GM18868 (cell line): Measurements from ENCODE around the gene PARM1.

Source experiments
- ATAC-seq: cut with Tn5 transposase; IDR thresholded peaks from one replicate; pipeline ENCODE4 v1.9.1; 2021; ENCODE audit warnings: mild to moderate bottlenecking, moderate library complexity; ENCODE audit not compliant: unreplicated experiment

The PARM1 gene

DNA sequence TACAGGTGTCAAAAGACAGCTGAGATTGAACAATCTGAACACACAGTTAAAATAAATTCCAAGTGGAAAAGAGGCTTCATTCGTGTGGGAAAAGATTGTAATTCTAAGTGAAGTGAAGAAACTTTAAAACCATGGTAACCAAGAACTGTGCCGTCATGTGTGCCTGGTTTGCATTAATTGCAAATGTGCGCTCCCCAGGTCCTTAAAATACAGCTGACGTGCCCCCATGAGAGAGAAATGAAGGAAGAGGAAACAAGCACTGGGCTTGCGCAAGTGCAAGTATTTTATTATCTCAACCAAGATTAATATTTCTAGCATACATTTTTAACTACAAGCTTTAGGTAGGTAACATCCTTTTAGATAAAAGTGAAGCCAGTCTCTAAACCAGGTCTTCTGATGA lies 92.5 kb downstream of the PARM1 start:
- ATAC-seq, result no peak

DNA sequence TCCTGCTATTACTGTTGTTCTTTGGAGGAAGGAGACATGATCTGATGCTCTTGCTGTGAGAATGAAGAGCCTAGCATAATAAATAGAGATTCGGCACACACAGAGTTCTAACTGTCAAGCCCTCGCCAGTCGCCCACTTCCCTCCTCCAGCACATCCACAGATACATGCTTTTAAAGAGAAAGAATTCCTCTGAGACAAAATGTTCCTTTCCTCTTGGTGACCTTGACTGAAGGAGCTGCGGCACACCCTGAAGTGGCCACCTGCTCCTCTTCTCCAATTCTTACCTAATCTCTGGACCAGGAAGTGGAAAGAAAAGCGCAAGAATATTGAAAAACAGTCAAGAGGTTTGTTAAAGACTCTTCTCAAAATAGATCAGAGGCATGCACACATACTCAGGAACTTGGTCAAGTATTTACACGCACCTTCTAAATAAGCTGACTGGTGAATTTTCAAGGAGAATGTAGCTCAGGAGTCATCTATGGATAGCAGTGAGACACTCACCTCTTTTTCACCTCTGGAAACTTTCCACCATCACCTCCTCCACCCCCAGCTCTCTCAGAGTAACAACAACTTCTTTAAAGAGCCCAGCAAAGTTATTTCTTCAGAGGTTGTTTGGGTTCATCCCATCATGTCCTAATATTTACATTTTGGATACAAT lies 95.4 kb downstream of the PARM1 start:
- ATAC-seq, result no peak

DNA sequence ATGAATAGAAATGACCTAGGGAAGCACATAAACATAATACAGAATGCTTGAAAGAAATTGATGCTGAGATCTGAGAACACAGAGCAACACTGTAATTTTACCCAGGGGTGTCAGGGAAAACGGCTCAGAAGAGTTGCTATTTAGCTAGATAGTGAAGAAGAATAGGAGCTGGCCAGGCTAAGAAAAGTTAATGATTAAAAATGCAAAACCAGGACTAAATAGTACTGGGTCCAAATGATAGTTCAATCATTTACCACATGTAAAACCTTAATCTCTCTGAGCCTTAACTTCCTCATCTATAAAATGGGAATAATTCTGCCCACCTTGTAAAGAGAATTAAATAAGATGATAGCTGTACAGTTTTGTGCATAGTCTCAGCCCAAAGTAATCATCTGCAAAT lies 97.1 kb downstream of the PARM1 start:
- no peak for ATAC-seq

DNA sequence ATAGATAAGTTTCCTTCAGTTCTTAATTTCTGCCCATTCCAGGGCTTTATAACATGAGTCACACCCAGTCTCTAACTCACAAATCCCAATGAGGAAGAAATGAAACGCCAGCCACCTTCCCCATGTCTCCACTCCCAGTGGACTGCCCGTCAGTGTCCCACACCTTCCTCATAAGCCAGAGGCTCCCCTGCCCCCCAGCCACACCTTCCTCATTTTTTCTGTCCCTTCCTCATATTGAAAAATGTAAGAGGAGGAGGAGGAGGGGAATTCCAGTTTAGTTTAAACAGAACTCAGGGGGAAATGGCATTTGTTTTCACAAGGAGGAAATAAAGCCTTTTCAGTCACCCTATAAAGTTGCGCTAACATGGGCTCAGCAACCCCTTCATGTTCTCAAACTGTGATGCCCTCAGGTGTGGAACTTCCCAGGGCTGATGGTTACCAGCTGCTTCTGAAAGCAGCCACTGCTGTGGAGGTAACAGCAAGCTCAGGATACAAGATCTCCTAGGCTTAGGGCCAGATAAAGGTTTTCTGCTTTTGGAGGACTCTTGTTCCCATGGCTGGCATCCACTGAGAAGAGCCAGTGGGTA lies 97.8 kb downstream of the PARM1 start:
- ATAC-seq, result peak; percentile 64

DNA sequence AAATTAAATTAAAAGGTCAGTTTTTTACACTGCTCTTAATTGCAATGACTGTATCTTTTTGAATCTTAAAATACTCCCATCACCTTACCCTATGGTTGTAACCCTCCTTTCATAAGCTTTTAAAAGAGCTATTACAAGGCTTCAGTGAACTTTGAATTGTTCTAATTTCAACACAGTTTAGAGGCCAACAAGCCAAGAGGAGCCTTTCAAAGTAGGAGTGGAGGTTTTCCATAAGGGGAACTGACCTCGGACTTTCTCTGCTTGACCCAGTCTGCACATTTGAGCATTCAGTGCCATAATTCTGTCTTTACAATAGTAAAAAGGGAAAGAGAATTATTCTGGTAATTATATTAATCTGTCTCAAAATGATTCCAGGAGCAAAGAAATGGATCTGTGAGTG lies 98.9 kb downstream of the PARM1 start:
- no peak for ATAC-seq

DNA sequence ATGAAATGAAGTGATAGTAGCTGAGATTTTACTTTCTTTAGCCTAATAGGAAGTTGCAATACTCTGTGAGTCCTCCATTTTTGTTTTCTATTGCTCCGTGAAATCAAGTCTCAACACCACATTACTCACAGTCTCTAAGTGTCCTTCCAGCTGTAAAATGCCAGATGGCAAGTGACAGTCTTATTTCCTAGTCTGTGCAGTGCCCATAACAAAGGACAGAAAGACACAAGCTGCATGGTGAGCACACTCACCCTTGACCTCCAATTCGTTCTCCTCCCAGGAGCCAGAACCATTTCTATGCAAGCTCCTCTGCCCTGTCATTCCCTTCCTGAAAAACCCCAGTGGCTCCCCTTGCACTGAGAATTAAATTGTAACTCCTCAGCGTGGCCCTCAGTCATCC lies 101.6 kb downstream of the PARM1 start:
- ATAC-seq, result no peak

DNA sequence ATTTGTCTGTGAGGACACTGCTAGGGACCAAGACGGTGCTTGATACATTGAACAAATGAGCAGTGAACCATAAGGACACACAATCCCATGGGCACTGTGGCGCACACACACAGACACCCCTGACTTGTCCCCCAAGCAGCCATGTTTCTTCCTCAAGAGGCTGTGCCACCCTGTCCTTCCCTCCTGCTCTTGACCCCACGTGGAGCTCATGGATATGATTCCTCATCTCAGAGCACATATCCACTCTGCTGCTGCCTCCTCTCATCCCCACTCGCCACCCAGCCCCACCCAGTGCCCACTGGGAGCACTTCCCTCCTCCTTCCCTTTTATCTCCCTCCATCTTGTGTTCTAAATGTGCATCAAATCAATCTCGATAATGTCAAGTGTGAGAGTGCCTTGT lies 102.4 kb downstream of the PARM1 start:
- no peak for ATAC-seq

DNA sequence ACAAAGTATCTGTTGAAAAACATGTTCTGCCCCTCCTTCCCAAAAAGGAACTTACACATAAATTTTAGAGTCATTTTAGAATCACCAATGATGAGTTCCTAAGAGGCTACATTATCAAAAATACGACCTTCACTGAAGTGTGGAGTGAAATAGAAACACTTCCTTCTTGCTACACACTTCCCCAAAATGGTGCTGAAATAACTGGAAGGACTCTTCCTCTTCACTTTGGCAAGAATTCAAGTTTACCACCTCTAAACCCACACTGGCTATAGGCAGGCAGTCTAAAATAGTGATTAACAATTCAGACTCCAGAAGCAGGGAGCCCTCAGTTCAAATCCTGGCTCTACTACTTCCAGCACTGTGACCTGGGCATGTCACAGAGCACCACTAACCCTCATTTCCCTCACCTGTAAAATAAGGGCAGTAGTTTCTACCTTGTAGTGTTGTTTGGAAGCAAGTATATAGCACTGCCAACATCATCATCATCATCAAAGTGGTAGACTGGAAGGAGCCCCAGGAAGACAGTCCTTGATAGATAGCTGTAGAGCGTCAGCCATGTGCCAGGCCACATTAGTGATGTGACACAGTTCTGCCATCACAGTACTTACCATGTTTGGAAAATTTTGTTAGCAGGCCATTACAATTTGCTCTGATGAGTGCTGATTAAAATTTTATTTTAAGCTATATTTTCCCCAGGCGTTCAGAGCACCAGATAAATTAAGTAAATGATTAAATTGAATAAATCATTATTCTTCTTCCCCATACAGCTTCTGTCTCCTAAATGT lies 103.3 kb downstream of the PARM1 start:
- ATAC-seq, result no peak

DNA sequence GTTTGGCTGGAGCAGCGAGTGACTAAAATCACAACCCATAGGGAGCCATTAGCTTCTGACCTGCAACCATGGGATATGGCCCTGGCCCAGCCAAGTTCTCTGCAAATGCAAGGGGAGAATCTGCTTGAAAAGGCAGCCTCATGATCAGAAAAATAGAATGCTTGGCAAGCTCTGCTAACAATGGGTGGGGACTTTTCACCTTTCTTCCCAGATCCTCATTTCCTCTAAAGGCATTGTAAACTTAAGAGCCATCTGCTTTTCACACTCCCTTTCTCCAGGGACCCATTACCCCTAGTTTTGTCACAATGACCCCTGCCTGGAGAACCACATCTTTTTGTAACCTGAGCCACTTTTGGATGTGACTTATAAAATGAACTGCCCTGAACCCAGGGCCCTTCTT lies 104.3 kb downstream of the PARM1 start:
- peak; percentile 45 for ATAC-seq

DNA sequence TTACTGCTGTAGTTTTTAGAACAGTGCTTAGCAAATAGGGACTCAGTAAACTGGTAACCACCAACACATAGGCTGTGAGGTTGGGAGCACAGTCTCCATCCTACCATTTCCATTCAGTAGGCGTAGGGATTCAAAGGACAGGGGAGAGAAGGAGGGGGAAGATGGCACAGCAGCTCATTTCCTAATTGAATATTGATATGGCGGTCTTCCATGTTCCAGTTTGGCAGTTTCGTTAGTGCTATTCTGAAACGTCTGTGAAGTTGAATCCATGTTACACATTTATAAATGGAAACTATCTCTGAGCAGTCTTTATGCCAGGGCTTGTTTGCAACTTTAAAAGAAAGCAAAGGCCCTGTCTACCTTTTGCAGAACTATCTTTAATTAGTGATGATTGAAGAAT lies 105.5 kb downstream of the PARM1 start:
- no peak for ATAC-seq

DNA sequence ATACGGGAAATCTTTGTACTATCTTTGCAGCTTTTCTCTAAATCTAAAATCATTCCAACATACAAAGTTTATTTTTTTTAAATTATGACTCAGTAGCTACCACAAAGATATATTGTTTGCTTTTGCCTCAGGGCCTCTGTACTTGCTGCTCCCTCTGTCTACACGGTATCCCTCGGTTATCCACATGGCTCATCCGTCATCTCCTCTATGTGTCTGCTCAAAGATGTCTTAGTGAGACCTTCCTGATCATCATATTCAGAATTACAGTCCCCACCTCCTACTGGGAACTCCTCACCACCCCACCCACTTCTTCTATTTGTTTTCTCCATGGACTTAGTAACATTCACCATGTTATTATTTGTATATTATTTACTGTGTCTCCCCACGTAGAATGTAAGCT lies 107.8 kb downstream of the PARM1 start:
- no peak for ATAC-seq

DNA sequence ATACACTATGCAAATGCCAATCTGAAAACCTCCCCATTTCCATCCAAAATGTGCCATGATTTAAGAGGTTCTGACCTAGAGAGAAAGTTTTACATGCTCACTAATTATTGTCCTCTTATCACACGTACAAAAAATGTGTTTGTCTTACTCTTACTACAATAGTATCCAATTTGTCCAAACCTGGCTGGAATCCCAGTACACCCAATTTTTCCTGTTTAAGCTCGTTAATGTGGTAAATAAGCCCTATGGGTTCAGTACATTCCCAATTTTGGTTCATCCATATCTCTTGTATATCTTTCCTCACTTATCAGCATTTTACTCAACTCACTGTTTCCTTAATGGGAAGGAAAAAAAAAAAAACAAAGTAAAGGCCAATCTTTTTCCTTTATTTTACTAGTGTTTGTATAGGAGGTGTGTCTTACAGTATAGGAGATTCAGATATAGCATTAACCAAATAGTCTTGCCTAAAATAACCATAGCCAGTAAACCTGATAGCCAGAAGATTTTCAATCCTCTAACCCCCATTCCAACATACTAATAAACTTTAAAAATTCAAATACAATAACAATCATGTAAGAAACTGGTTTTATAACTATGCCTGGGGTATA lies 109.8 kb downstream of the PARM1 start:
- ATAC-seq, result no peak

DNA sequence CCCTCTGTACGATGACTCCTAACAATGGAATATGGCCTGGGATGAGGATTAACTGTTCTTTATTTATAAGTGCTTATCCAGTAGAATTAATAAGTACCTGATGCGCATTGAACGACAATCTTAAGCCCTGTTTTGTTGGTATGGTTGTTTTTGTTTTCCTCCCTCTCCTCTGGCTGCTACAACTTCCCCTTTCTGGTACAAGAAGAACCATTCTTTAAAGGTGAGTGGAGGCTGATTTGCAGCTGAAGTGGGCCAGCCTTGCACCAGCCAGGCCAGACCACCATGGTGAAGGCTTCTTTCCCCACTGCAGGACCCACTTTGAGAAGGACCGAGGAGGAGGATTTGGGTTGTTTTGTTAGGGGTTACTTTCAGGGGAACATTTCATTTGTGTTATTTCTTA lies 113.3 kb downstream of the PARM1 start:
- no peak for ATAC-seq

DNA sequence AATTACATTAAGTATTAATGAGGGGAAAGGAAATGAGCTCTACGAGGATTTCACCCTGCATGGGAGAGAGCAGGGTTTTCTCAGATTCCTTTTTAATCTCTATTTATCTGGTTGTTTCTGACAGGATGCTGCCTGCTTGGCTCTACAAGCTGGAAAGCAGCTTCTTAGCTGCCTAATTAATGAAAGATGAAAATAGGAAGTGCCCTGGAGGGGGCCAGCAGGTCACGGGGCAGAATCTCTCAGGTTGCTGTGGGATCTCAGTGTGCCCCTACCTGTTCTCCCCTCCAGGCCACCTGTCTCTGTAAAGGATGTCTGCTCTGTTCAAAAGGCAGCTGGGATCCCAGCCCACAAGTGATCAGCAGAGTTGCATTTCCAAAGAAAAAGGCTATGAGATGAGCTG lies 113.7 kb downstream of the PARM1 start:
- no peak for ATAC-seq

DNA sequence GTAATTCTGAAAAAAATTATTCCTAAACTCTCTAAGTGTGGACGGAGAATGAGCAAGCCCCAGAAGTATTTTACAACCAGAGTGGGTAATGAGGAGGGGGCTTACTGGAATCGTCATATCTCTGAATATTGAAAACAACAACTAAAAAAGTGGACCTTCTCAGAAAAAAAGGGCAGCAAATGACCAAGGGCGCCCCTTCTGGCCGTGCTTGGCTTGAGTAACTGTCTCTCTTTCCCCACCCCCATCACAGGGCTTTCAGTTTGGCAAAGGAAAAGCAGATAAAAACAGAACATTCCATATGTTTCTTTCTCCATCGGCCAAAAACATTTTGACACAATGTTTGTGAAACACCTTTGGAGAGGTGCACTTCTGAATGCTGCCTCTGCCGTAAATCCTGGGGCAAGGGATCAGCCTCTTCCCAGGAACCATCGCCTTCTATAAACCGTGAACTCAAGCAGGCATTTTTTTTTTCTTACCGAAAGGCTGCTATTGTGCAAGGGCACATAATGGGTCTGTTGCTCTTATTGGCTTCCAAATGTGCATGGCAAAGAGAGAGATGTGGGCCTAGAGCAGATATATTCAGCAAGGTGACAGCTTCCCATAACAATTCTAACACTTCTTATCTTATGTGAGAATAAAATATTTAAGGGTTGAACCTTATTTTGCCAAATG lies 115.4 kb downstream of the PARM1 start:
- no peak for ATAC-seq

DNA sequence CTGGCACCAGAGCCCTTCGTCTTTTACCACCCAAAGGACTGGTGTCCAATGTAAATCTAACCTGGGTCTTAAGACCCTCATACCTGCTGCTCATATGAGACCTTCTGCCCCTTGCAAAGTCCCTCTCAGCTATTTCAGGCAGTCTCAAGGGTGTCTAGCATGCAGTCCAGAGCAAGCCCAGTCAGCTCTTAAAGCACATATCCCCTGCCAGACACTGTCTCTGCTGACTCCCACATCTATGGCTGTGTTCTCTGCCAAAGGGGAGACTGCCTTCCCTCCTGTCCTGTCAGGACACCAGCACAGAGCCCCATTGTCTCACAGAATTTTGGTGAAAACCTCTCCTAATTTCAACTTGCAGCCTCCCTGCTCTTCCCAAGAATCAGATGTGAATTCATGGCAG lies 118.5 kb downstream of the PARM1 start:
- ATAC-seq, result no peak

DNA sequence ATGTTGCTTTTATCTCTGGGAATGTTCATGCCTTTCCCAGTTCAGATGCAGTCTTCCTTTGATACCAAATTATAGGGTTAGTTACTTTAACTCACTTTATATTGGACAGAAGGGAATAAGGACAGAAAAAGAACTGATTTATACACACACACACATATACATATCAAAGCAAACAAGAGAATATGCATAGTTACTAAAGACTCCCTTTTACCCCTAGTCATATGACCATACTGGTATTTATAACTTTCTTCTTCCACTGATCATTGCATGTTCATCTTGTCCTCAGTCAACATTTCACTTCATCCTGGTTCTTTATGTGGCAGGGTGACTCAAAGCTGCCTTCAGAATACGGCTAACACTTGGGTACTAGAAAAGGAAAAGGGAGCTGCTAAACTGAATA lies 120.4 kb downstream of the PARM1 start:
- ATAC-seq, result no peak

DNA sequence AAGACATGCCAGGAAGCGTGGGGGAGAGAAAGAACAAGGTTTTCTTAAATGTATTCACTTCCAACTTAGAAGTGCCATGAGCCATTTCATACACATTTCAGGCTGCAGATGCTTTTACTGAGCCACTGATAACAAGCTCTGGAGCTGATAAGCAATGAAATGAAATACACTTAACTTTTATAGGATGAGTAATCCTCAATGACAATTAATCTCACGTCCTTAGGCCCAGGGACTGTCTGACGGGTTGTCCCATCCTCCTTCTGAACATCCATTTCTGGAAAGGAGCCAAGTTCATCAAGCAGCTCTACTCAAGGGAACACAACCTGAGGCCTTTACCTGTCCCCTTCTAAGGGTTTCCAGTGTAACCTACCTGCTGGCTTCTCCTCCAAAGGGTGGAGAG lies 121.2 kb downstream of the PARM1 start:
- ATAC-seq, result no peak

DNA sequence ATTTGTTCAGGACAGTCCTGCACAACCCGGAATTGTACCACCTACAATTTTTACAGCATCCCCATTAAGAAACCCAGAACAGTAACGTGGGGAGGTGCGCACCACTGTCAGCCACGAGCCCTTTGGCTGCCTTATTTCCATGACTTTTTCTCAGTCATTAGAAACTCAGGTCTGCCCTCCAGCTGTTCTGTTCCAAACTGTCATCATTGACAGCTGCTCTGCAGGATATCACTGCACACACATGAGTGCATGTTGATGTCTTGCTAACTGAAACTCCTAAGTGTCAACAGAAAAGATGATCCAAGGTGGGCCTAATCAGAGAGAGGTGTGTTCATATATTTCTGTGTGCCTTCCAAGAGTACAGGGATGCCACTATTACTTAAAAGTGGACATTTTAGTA lies 123.4 kb downstream of the PARM1 start:
- no peak for ATAC-seq

DNA sequence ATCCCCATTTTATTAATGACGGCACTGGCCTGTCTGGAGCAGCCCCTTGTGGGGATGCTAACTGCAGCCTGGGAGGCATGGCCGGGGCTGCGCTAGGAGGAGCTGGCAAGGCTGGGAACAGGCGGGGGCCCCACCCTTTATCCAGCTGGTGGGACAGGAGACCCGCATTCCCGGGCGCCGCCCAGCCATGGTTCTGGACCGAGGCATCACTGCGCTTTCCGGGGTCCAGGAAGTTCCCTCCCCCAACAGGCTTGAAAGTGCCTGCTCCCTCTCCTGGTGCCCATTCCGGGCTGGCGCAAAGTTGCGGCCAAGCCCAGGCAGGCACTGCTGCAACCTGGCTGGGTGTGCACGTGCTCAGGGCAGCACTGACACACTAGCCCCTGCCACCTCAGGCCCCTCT lies 124.5 kb downstream of the PARM1 start:
- no peak for ATAC-seq

DNA sequence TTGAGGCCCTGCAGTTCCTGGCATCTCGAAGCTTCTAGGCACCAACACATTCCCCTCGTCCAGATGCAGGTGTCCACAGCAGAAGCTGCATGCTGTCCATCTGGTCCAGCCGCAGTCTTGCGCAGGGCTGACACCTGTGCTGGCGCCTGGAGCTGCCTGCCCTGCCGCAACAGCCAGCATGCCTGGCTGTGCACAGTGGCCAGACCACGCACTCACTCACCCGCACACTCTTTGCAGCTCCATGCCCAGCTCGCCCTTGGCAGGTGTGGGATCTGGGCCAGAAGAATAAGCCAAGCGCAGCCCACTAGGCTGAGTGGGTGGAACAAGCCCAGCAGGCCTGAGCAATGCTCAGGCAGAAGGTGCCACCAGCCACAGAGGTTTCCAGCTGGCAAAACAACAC lies 125.6 kb downstream of the PARM1 start:
- ATAC-seq, result no peak
